CD8-positive, alpha-beta memory T cell (primary cell): ENCODE measurements around the gene HSD17B2. TPM values are rescaled to one million over a fixed set of nuclear protein-coding genes. Genes with fewer than 3 reads are reported as not detected.
"Not testable (repeated sequence)": the region's sequence is repeated elsewhere in the genome, so short reads cannot be mapped to it uniquely, and the experiment has no call there.

Experiments
- CTCF ChIA-PET: fragments of 350-600 bp; sonication (Branson Sonifier 250); formaldehyde crosslinking; loops from one replicate; lab custom pipeline; 2021; ENCODE audit warnings: antibody characterized with exemption; lab: Charles Lee
- POLR2A ChIA-PET: fragments of 350-600 bp; sonication (Branson Sonifier 250); formaldehyde crosslinking; loops from one replicate; lab custom pipeline; 2021; ENCODE audit warnings: antibody characterized with exemption; lab: Charles Lee
- DNase-seq, 5 donors: peaks; one replicate each; pipeline versions ENCODE4 v3.0.0 to v3.0.0-alpha.2; 2020 to 2022; ENCODE audit warnings: mixed read lengths in 1 of 5
- H3K27ac ChIP-seq: one replicate; pipeline ENCODE4 v1.7.0; 2013; ENCODE audit warnings: low read depth, mild to moderate bottlenecking, low read length, moderate library complexity
- H3K27me3 ChIP-seq: 2 replicates; pipeline ENCODE4 v1.7.0; 2013; ENCODE audit warnings: low read length, mild to moderate bottlenecking; ENCODE audit not compliant: insufficient read depth, poor library complexity, severe bottlenecking
- H3K36me3 ChIP-seq: 2 replicates; pipeline ENCODE4 v1.7.0; 2013; ENCODE audit warnings: mild to moderate bottlenecking, low read length, moderate library complexity; ENCODE audit not compliant: insufficient read depth
- H3K4me1 ChIP-seq: 2 replicates; pipeline ENCODE4 v1.7.0; 2013; ENCODE audit warnings: mild to moderate bottlenecking, low read length, moderate library complexity; ENCODE audit not compliant: insufficient read depth
- H3K4me3 ChIP-seq: 2 replicates; pipeline ENCODE4 v1.7.0; 2013; ENCODE audit warnings: mild to moderate bottlenecking, low read length
- H3K9me3 ChIP-seq: 2 replicates; pipeline ENCODE4 v1.7.0; 2013; ENCODE audit warnings: mild to moderate bottlenecking, low read length
- H3K27ac Mint-ChIP-seq, 8 donors: one replicate each; pipeline ENCODE4 v1.8.0; 2020 to 2021; ENCODE audit warnings: mixed read lengths in 8 of 8, mild to moderate bottlenecking in 6 of 8, inconsistent platforms in 3 of 8, moderate library complexity in 3 of 8
- H3K27me3 Mint-ChIP-seq, 2 donors: one replicate each; pipeline ENCODE4 v1.8.0; 2020 to 2021; ENCODE audit warnings: mixed read lengths in 2 of 2, mild to moderate bottlenecking in 1 of 2, moderate library complexity in 1 of 2
- H3K36me3 Mint-ChIP-seq, 3 donors: one replicate each; pipeline ENCODE4 v1.8.0; 2020 to 2021; ENCODE audit warnings: mixed read lengths in 3 of 3, inconsistent platforms in 1 of 3, mild to moderate bottlenecking in 1 of 3
- H3K4me1 Mint-ChIP-seq, 3 donors: one replicate each; pipeline ENCODE4 v1.8.0; 2020 to 2021; ENCODE audit warnings: mixed read lengths in 3 of 3, inconsistent platforms in 1 of 3, mild to moderate bottlenecking in 1 of 3
- H3K4me3 Mint-ChIP-seq, 7 donors: one replicate each; pipeline ENCODE4 v1.8.0; 2020 to 2021; ENCODE audit warnings: mixed read lengths in 7 of 7, mild to moderate bottlenecking in 6 of 7, moderate library complexity in 4 of 7, inconsistent platforms in 2 of 7
- H3K9me3 Mint-ChIP-seq, 5 donors: one replicate each; pipeline ENCODE4 v1.8.0; 2020 to 2022; ENCODE audit warnings: mixed read lengths in 5 of 5, mild to moderate bottlenecking in 3 of 5, moderate library complexity in 2 of 5, inconsistent platforms in 1 of 5
- polyA plus RNA-seq: library from polyadenylated mRNA; unstranded; fragments of 300-500 nt; fragmentation: Illumina TruSeq; gene quantifications from one replicate; pipeline ENCODE4 v1.2.3, GENCODE V29; 2021
- total RNA-seq, 2 experiments: library from RNA; stranded (reverse); gene quantifications; one replicate each; pipeline ENCODE4 v1.2.3, GENCODE V29; 2021

HSD17B2 gene
- total and polyA plus RNA-seq, 3 experiments from 2014 or later: 0.03 TPM; not detected in 2

- Histone ChIP-seq H3K4me1 (no peaks in the 10 kb centered on the region), H3K27me3 (no peaks in the 10 kb centered on the region), H3K36me3 (no peaks in the 10 kb centered on the region), H3K4me3 (no peak overlapping the region), H3K9me3 (no peaks in the 10 kb centered on the region), H3K27ac (no peak overlapping the region)
- H3K4me3 Mint-ChIP-seq: no peak overlapping the region
- H3K9me3 Mint-ChIP-seq: no peaks in the 10 kb centered on the region
- DNase-seq: no peak
- POLR2A ChIA-PET: no interaction called here
- H3K36me3 Mint-ChIP-seq: no peaks in the 10 kb centered on the region
- CTCF ChIA-PET: no interaction called here
- peaks cover 6 to 32% of the 10 kb centered on the region in 2 donors for H3K27me3 Mint-ChIP-seq
- H3K27ac Mint-ChIP-seq: no peak overlapping the region
- peaks cover 8 to 13% (median 10%) of the 10 kb centered on the region in 3 donors for H3K4me1 Mint-ChIP-seq
Measured at GRCh38 chr16:82093666-82094300, 58.7 kb downstream of the HSD17B2 start.

- no peaks in the 10 kb centered on the region for H3K36me3 ChIP-seq
- H3K27me3 ChIP-seq: no peaks in the 10 kb centered on the region
- Mint-ChIP-seq H3K4me1 (peaks cover 8 to 13% (median 10%) of the 10 kb centered on the region in 3 donors), H3K4me3 (no peak overlapping the region), H3K27me3 (peaks cover 6 to 38% of the 10 kb centered on the region in 2 donors), H3K27ac (peak overlapping the region in 1 of 8 donors; percentile 8), H3K9me3 (peaks cover 0 to 2% (median 0%) of the 10 kb centered on the region in 5 donors), H3K36me3 (no peaks in the 10 kb centered on the region)
- no peaks in the 10 kb centered on the region for H3K9me3 ChIP-seq
- no peak overlapping the region for H3K4me3 ChIP-seq
- no peak overlapping the region for H3K27ac ChIP-seq
- no peaks in the 10 kb centered on the region for H3K4me1 ChIP-seq
- CTCF ChIA-PET: no interaction called here
- DNase-seq: no peak
- POLR2A ChIA-PET: no interaction called here
Measured at GRCh38 chr16:82094942-82095540, 60.0 kb downstream of the HSD17B2 start.

DNA sequence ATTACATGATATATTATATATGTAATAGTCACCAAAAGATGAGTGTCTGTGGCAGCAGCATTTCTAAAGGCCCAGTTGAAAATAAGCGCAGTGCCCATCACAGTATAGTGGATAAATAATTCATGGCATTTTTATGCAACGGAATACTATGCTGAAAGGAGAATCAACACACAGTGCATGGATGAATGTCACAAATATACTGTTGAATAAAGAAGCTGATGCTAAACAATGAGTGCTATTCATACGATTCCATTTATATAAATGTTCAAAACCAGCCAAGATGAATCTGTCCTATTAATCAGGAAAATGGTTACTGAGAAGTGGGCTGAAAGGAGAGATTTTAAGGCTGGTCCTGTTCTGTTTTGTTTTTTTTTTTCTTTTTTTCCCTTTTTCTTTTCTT, 61.6 kb downstream of the HSD17B2 start:
- CTCF ChIA-PET: no interaction called here
- no peaks in the 10 kb centered on the region for H3K36me3 Mint-ChIP-seq
- H3K9me3 ChIP-seq: no peaks in the 10 kb centered on the region

GRCh38 chr16:82105107-82105506, 70.1 kb downstream of the HSD17B2 start:
- no peak overlapping the region for H3K27ac ChIP-seq
- ChIA-PET CTCF (no interaction called here), POLR2A (no interaction called here)
- Mint-ChIP-seq H3K9me3 (no peaks in the 10 kb centered on the region), H3K4me3 (no peak overlapping the region), H3K27ac (no peak overlapping the region), H3K27me3 (peaks cover 2 to 29% of the 10 kb centered on the region in 2 donors), H3K36me3 (no peaks in the 10 kb centered on the region), H3K4me1 (peaks cover 0 to 8% (median 5%) of the 10 kb centered on the region in 3 donors)
- H3K27me3 ChIP-seq: peaks cover 7% of the 10 kb centered on the region
- no peaks in the 10 kb centered on the region for H3K4me1 ChIP-seq
- no peak overlapping the region for H3K4me3 ChIP-seq
- H3K36me3 ChIP-seq: no peaks in the 10 kb centered on the region
- DNase-seq: no peak
- H3K9me3 ChIP-seq: no peaks in the 10 kb centered on the region

More for the DNA sequence above, 61.6 kb downstream of the HSD17B2 start:
- Mint-ChIP-seq H3K9me3 (peaks cover 0 to 2% (median 0%) of the 10 kb centered on the region in 5 donors), H3K4me1 (peaks cover 8 to 13% (median 10%) of the 10 kb centered on the region in 3 donors), H3K27me3 (peaks cover 6 to 40% of the 10 kb centered on the region in 2 donors), H3K4me3 (no peak overlapping the region), H3K27ac (no peak overlapping the region)
- POLR2A ChIA-PET: no interaction called here
- H3K27ac ChIP-seq: no peak overlapping the region
- peaks cover 4% of the 10 kb centered on the region for H3K27me3 ChIP-seq
- no peak overlapping the region for H3K4me3 ChIP-seq
- no peaks in the 10 kb centered on the region for H3K4me1 ChIP-seq
- no peak for DNase-seq
- no peaks in the 10 kb centered on the region for H3K36me3 ChIP-seq

- peaks cover 2 to 24% of the 10 kb centered on the region in 2 donors for H3K27me3 Mint-ChIP-seq
- H3K36me3 Mint-ChIP-seq: no peaks in the 10 kb centered on the region
Measured at GRCh38 chr16:82108100-82108499, 73.0 kb downstream of the HSD17B2 start.

GRCh38 chr16:82108774-82109173, 73.7 kb downstream of the HSD17B2 start:
- H3K4me1 ChIP-seq: no peaks in the 10 kb centered on the region
- ChIA-PET CTCF (no interaction called here), POLR2A (no interaction called here)
- Mint-ChIP-seq H3K4me3 (no peak overlapping the region), H3K36me3 (no peaks in the 10 kb centered on the region), H3K9me3 (no peaks in the 10 kb centered on the region), H3K4me1 (peaks cover 0 to 8% (median 5%) of the 10 kb centered on the region in 3 donors), H3K27me3 (peaks cover 2 to 24% of the 10 kb centered on the region in 2 donors), H3K27ac (no peak overlapping the region)
- no peak overlapping the region for H3K27ac ChIP-seq
- no peaks in the 10 kb centered on the region for H3K9me3 ChIP-seq
- no peak for DNase-seq
- H3K4me3 ChIP-seq: no peak overlapping the region
- peaks cover 3% of the 10 kb centered on the region for H3K27me3 ChIP-seq
- no peaks in the 10 kb centered on the region for H3K36me3 ChIP-seq

More at GRCh38 chr16:82108100-82108499, 73.0 kb downstream of the HSD17B2 start:
- DNase-seq: no peak
- Histone ChIP-seq H3K4me1 (no peaks in the 10 kb centered on the region), H3K4me3 (no peak overlapping the region), H3K27me3 (peaks cover 3% of the 10 kb centered on the region), H3K9me3 (no peaks in the 10 kb centered on the region), H3K27ac (no peak overlapping the region), H3K36me3 (no peaks in the 10 kb centered on the region)
- CTCF ChIA-PET: no interaction called here
- H3K4me3 Mint-ChIP-seq: no peak overlapping the region
- no peak overlapping the region for H3K27ac Mint-ChIP-seq
- H3K4me1 Mint-ChIP-seq: peaks cover 0 to 8% (median 5%) of the 10 kb centered on the region in 3 donors
- no peaks in the 10 kb centered on the region for H3K9me3 Mint-ChIP-seq
- POLR2A ChIA-PET: no interaction called here

DNA sequence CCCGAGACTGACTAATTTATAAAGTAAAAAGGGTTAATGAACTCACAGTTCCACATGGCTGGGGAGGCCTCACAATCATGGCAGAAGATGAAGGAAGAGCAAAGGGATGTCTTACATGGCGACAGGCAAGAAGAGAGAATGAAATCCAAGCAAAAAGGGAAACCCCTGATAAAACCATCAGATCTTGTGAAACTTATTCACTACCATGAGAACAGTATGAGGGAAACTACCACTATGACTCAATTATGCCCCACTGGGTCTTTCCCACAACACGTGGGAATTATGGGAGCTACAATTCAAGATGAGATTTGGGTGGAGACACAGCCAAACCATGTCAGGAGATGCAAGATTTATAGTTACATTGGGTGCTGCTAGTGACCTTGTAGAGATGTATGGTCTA, 74.2 kb downstream of the HSD17B2 start:
- H3K4me1 ChIP-seq, DNase-seq, H3K36me3 ChIP-seq, H3K9me3 ChIP-seq, H3K4me3 ChIP-seq, H3K4me1 Mint-ChIP-seq, CTCF ChIA-PET, H3K27me3 ChIP-seq, H3K36me3 Mint-ChIP-seq, H3K27ac ChIP-seq, H3K9me3 Mint-ChIP-seq, POLR2A ChIA-PET, H3K27ac Mint-ChIP-seq, H3K4me3 Mint-ChIP-seq: not testable (repeated sequence)
- peaks cover 2 to 24% of the 10 kb centered on the region in 2 donors for H3K27me3 Mint-ChIP-seq

DNA sequence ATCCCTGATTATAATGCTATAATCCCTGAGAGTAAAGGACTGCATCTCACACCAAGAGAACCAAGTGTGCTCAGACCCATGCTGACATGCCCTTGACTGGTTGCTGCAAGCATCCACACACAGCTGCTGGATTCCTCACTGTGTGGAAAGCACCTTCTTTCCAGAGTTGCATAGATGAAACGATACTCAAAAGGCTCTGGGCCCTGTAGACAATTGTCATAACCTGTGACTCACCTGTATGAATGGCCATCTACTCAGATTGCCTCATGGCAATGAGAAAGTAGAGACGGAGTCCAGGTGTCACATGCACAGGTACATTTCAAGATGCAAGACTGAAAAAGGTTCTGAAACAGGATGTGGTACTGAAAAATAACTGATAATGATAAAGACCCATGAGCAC, 76.9 kb downstream of the HSD17B2 start:
- no peaks in the 10 kb centered on the region for H3K36me3 ChIP-seq
- H3K4me3 Mint-ChIP-seq: no peak overlapping the region

More for the DNA sequence above, 76.9 kb downstream of the HSD17B2 start:
- Mint-ChIP-seq H3K27me3 (peaks cover 3 to 17% of the 10 kb centered on the region in 2 donors), H3K36me3 (no peaks in the 10 kb centered on the region), H3K4me1 (no peaks in the 10 kb centered on the region), H3K27ac (peak overlapping the region in 1 of 8 donors; percentile 61), H3K9me3 (no peaks in the 10 kb centered on the region)
- ChIA-PET POLR2A (no interaction called here), CTCF (no interaction called here)
- H3K4me1 ChIP-seq: no peaks in the 10 kb centered on the region
- H3K4me3 ChIP-seq: no peak overlapping the region
- no peaks in the 10 kb centered on the region for H3K27me3 ChIP-seq
- H3K27ac ChIP-seq: no peak overlapping the region
- no peaks in the 10 kb centered on the region for H3K9me3 ChIP-seq
- no peak for DNase-seq
